ENCODE data around the gene RALGAPA1.
"Not testable (repeated sequence)": the region's sequence is repeated elsewhere in the genome, so short reads cannot be mapped to it uniquely, and the experiment has no call there.

RALGAPA1 gene

DNA sequence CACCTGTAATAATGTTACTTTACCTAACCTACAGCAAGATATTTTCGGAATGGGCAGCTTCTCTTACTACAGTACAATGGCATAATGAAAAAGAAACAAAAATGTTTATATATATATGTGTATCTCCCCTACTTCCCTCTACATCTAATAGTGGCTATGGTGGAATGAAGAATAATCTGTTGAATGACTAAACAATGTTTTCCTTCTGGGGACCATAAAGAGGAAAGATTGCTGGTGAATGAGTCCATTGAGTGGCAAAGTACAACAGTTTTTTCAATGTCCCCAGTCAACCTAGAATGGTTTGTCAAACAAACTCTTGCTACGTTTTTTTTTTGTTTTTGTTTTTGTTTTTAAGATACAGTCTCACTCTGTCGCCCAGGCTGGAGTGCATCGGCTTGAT is 47.2 kb downstream of the RALGAPA1 start:
- no peak for DNase-seq (ENCODE audit: low spot score)

DNA sequence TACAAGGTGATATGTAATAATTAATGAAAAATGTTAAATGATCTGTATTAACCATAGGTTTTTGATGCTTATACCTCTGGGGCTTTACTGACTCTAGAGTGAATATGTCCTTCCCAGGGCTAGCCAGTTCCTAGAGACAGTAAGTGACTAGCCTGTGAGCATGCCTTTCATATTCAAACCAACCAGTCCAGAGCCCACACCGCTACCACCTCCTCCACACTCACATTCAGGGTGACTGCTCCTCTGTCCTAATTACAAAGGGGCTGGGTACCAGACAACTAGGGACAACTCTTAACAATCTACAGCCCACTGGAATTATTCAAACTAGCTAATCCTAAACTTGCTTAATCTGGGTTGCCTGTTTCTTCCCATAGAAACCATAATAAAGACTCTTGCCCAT is 49.0 kb downstream of the RALGAPA1 start:
- DNase-seq (ENCODE audit: low spot score): no peak

DNA sequence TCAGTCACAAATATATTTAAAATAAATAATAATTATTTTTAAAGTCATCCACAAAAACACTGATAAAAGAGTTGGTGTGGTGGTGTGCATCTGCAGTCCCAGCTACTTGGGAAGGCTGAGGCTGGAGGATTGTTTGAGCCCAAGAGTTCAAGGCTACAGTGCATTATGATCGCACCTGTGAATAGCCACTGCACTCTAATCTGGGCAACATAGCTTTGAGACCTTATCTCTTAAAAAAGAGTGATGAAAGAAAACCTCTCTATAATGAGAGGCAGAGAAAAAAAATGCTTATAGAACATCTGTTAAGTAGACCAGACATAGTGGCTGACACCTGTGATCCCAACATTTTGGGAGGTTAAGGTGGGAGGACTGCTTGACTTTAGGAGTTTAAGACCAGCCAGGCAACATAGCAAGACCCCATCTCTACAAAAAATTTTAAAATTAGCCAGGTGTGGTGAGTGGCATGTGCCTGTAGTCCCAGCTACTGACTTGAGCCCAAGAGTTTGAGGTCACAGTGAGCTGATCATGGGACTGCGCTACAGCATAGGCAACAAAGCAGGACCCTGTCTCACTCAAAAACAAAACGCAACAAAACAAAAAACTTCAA is 50.5 kb downstream of the RALGAPA1 start:
- DNase-seq (ENCODE audit: low spot score): no peak

DNA sequence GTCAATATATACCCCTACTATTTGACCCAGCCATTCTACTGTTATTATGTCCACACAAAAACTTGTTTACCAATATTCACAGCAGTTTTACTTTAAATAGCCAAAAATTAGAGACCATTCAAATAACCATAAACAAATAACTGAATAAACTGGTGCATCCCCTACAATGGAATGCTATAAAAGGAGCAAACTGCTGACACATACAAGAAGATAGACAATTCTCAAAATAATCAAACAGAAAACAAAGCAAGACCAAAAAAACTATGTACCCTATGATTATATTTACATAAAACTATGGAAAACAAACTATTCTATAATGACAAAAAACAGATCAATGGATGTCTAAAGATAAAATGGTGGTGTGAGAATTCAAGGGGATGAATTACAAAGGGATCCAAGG is 54.4 kb downstream of the RALGAPA1 start:
- no peak for DNase-seq (ENCODE audit: low spot score)

DNA sequence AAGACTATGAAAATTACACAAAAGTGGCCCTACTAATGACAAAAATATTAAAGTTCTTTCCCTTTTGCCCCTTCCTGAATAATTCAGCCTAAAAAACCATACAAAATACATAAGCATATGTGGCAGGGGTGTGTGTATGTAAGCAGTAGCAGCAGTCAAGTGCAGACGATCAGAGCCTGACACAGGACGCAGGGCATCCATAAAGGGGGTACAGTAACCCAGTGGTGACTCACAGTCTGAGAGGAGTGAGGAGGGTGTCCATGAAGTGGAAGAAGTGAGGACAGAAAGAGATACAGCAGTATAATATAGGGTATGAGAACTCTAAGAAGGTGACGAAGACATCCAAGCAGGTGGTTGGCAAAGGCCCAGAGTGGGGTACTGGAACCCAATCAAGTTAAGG is 56.7 kb downstream of the RALGAPA1 start:
- no peak for DNase-seq (ENCODE audit: low spot score)

DNA sequence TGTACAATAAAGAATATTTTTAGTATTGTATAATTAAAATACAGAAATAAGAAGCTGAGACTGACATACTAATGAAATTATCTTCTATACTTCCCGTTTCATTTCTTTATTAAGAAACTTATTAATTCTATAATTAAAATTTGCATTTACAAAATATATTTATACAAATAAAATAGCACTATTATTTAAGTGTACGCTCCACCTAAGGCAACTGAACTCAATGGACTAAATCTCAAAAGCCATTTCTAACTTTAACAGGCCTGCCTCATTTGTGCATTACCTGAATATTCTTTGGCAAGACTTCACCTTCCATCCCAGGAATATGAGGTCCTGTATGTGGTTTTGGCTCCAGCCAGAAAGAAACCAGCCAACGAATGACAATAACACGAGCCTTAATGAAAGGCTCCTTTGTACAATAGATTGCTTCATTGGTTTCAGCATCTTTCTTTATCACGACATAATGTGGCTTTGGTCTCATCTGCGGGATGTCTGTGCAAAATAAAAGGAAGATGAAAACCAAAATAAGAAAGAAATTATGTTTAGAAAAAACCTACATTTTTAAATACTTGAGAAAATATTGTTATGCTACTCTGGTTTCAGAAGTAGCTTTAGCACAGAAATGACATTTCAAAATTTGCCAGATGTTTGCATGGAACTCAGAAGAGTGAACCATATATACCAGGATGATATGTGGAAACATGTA is 58.7 kb downstream of the RALGAPA1 start:
- DNase-seq (ENCODE audit: low spot score): no peak

DNA sequence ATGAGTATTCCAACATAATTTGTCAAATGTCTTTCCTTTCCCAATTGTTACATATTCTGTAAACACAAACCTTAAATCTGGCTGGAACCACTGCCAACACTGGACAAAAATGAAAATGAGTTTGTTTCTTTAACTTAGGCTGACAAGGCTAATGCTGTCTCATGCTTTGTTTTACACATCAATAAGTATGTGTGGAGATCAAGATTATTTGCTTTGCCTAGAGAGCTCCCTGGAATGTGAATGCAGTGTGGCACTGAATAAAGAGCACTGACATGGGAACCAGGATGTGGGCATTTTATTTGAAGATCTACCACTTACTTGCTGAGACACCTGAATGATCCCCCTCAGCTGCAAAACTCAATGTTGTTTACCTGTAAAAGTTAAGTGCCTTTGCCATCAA is 61.7 kb downstream of the RALGAPA1 start:
- DNase-seq (ENCODE audit: low spot score): no peak

DNA sequence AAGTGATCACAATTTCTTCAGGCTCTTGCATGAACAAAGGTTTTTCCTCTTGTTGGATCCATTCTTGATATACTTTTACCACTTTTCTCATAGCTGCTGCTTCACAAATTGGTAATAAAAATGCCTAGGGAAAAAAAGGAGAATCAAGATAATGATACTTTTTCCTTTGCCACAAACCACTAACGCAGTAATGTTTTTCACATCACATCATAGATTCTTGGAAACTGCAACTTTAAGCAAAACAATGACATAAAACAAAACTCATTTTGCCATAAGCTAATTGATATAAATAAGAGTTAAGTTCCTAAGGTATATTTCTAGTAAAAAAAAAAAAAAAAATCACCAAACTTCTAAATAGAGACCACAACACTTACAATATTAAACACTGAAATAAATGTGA is 66.7 kb downstream of the RALGAPA1 start:
- DNase-seq (ENCODE audit: low spot score): no peak

DNA sequence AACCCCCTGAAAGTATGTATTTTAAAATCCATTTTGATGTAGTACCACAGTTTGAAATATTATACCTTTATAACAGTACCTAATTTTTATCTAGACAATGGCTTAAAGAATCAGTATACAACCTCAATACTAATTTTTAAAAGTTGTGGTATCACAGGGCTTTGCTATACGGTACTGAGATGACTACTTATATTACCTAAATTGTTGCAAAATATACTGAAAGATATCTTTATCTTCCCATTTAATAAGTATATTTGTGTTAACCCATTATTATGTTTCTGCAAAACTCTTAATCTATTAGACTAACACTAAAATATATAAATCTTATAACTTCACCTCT is 67.1 kb downstream of the RALGAPA1 start:
- no peak for DNase-seq (ENCODE audit: low spot score)

DNA sequence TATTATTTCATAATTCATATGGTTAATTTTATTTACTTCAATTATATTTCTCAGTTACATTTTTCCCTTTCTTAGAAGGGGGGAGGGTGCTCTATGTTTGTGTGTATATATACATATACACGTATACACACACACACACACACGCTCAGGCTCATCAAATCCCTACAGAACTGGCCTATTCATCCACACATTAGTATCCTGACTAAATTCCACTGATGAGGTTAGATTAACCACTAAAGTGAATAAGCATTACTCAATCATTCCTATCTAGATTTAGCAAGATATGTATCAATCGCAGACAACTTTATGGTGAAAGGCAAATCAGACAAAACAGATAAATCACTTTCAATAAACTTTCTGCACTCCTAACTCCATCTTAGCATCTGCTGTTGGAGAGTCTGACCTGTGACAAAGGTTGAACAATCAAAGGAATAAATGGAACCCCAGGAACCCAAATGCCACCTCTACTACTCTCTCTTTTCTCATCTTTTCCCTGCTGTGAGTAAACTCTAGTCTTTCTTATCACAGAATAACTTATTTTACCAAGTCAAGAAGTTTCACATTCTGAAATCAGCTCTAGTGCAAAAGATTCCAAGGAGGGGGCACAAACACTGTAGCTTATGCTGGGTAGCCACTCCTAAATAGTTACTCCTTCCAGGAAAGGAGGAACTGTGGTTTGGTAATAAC is 67.6 kb downstream of the RALGAPA1 start:
- no peak for DNase-seq (ENCODE audit: low spot score)

DNA sequence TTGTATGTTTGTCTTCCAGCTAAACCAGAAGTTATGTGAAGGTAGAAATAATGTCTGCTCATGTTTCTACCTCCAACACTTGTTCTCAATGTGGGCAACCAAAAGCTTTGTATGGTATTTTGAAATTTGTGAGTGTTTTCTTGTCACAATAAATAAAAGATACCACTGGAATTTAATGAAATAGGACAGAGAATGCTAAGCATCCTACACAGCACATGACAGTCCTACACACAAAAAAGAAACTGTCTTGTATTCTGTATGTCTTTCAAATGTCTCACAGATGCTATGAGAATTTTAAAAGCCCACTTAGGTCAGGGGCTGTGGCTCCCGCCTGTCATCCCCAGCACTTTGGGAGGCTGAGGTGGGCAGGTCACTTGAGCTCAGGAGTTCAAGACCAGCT is 68.9 kb downstream of the RALGAPA1 start:
- DNase-seq (ENCODE audit: low spot score): no peak

DNA sequence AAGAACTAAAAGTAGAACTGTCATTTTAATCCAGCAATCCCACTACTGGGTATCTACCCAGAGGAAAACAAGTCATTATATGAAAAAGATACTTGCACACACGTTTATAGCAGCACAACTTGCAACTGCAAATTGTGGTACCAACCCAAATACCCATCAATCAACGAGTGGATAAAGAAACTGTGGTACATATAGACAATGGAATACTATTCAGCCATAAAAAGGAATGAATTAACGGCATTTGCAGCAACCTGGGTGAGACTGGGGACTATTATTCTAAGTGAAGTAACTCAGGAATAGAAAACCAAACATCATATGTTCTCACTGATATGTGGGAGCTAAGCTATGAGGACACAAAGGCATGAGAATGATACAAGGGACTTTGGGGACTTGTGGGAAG is 73.9 kb downstream of the RALGAPA1 start:
- not testable (repeated sequence) for DNase-seq (ENCODE audit: low spot score)

DNA sequence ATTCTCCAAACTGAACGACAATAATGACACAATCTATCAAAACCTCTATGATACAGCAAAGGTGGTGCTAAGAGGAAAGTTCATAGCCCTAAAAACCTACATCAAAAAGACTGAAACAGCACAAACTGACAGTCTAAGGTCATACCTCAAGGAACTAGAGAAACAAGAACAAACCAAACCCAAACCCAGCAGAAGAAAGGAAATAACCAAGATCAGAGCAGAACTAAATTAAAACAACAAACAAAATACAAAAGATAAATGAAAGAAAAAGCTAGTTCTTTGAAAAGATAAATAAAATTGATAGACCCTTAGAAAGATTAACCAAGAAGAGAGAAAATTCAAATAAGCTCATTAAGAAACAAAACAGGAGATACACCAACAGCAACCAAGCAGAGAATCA is 75.6 kb downstream of the RALGAPA1 start:
- DNase-seq (ENCODE audit: low spot score): not testable (repeated sequence)

DNA sequence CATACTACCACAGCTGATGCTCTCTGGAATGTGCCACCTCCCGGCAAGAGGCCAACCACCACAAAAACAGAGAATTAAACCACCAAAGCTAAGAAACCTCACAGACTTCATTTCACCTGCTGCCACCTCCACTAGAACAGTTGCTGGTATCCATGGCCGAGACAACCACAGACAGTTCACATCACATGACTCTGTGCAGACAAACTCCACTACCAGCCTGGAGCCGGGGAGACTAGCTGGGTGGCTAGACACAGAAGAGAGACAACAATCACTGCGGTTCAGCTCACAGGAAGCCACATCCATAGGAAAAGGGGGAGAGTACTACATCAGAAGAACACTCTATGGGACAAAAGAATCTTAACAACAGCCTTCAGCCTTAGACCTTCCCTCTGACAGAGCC is 78.2 kb downstream of the RALGAPA1 start:
- DNase-seq (ENCODE audit: low spot score): no peak

DNA sequence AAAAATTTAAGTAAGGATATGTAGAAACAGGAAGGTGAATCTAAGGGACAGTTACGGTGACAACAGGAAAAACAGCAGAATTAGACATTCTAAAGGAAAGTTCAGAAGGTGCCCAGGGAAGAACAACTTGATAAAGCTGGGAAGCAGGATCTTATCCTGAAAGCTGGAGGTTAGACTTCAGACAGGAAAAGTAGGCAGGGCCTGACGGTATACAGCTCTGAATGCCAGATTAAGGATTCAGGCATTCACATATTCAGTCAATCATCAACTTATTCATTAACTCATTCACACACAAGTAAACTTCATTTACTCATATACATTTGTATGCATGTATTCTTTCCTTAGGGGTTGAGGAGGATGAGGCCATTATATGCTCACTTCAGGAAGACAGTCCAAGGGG is 81.3 kb downstream of the RALGAPA1 start:
- no peak for DNase-seq (ENCODE audit: low spot score)

DNA sequence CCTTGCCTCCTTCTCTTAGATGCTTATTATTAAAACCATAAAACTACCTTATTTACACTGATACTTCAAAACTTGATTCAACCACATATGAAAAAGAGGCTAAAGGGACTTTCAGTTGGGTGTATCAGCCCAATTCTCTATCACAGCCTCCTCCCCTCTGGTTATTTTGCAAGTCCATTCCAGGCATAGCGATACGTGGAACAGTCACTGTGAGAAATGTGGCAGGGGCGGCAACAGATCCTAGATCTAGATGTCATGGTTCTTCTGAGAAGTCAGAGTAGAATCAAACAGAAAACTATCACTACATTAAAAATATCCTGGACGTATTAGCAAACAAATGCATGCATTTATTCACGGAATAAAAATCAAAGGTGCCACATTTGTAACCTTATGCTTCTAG is 83.2 kb downstream of the RALGAPA1 start:
- DNase-seq (ENCODE audit: low spot score): no peak

DNA sequence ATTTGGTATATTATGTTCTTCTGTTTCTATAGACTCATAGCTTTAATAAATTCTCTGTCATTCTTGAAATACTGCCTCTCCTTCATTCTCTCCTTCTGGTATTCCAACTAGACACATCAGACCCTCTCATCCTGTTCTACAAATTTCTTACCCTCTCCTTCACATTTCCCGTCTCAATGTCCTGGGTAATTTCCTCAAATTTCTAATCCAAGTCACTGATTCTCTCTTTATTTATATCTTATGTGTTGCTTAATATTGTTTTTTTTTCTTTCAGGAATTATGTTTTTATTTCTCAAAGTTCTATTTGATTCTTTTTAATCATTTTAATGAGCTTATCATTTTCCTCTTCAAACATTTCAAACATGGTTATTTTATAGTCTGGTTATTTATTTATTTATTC is 94.0 kb downstream of the RALGAPA1 start:
- DNase-seq (ENCODE audit: low spot score): no peak

DNA sequence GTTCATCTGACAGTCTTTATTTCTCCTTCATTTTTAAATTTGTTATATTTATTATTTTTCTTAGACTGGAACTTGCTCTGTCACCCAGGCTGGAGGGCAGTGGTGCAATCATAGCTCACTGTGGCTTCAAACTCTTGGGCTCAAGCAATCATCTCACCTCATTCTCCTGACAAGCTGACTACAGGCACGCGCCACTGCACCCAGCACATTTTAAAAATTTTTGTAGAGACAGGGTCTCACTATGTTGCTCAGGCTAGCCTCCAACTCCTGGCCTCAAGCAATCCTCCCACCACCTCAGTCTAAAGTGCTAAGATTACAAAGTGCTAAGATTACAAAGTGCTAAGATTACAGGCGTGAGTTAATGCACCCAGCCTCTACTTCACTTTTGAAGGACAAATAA is 96.6 kb downstream of the RALGAPA1 start:
- no peak for DNase-seq (ENCODE audit: low spot score)

DNA sequence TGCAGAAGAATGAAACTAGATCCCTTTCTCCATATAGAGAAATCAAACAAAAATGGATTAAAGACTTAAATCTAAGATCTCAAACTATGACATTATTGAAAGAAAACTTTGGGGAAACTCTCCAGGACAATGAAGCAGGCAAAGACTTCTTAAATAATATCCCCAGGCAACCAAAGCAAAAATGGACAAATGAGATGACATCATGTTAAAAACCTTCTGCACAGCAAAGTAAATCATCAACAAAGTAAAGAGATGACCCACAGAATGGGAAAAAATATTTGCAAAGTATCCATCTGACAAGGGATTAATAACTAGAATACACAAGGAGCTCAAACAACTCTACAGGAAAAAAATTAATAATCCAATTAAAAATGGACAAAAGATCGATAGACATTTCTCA is 101.0 kb downstream of the RALGAPA1 start:
- no peak for DNase-seq (ENCODE audit: low spot score)

DNA sequence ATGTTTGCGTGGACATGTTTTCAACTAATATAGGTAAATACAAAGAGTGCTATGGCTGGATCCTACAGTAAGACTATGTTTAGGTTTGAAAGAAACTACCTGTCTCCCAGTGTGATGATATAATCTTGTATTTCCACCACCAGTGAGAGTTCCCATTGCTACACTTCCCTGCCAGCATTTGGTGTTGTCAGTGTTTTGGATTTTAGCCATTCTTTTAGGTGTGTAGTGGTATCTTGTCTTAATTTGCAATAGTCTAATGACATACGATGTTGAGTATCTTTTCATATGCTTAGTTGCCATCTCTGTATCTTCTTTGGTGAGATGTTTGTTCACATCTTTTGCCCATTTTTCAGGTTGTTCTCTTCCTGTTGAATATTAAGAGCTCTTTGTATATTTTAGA is 103.5 kb downstream of the RALGAPA1 start:
- DNase-seq (ENCODE audit: low spot score): no peak

DNA sequence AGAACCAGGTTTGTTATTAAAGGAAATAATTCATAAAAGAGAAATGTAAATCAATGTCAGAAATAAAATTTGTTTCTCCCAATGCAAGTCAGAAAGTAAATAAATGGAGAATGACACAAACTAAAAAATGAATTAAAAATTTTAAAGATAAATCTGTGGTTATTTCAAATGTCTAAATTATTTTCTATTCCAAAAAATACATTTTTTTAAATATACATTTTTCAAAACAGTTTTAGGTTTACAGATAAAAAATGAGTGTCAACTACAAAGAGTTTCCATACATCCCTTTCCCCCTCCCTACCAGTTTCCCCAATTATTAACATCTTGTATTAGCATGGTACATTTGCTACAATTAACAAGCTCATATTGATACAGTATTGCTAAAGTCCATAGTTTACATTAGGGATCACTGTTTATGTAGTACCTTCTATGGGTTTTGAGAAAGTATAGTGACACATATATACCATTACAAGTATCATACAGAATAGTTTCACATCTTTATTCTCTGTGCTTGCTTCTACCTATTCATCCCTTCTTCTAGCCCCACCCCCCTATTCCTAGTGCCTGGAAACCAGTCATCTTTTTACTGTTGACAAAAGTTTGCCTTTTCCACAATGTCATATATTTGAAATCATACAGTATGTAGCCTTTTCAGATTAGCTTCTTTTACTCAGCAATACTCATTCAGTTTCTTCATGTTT is 104.2 kb downstream of the RALGAPA1 start:
- DNase-seq (ENCODE audit: low spot score): no peak

DNA sequence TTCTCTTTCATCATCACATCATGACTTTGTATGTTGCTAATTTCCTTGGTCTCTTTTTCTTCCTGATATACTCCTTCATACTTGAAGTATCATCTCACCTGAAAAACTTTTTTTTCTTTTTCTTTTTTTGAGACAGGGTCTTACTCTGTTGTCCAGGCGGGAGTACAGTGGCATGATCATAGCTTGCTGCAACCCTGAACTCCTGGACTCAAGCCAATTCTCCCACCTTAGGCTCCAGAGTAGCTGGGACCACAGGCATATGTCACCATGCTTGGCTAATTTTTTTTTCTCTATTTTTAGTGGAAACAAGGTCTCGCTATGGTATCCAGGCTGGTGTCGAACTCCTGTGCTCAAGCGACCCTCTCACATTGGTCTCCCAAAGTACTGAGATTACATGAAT is 107.6 kb downstream of the RALGAPA1 start:
- DNase-seq (ENCODE audit: low spot score): no peak

DNA sequence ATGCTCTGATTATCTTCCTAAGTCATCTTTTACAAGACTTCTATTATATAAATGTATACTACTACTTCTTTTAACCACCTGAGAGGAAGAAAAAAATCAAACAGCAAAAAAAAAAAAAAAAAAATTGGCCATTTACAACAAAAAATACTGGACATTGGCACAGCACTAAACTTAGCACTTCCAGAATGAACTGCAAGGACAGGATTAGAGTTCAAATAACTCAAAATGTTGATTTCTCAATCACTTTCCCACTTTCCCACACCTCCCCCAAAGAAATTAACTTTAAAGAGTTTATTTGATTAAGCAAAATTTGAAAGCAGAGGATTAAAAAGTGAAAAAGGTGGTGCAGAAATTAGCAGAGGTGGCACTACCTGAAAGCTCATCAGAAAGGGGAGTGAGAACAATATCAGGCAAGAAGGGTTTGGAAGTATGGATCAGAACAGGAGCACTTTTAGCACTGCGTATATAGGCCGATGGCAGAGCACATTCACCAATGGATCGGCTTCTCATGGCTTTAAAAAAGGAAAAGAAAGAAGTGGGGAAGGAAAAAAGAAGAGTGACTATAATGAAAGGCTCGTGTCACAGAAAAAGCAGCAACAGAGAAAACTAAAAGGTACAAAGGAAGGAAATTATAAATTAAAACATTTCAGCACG is 109.2 kb downstream of the RALGAPA1 start:
- no peak for DNase-seq (ENCODE audit: low spot score)
